Neuronal stem cell (in vitro differentiated cells): ENCODE measurements around the gene ZMYND10.

ENCODE experiments used
- DNase-seq: peaks from one replicate; pipeline ENCODE4 v3.0.0-alpha.2; 2013; ENCODE audit warnings: low spot score
- H2AFZ ChIP-seq: one replicate; pipeline ENCODE4 v1.6.1; 2013; ENCODE audit warnings: mild to moderate bottlenecking, low read length, inconsistent platforms
- H2AK5ac ChIP-seq: 2 replicates; pipeline ENCODE4 v1.6.1; 2013; ENCODE audit warnings: low read depth, mild to moderate bottlenecking, inconsistent platforms, low read length, moderate library complexity, mixed read lengths
- H2BK120ac ChIP-seq: 2 replicates; pipeline ENCODE4 v1.6.1; 2013; ENCODE audit warnings: low read depth, mild to moderate bottlenecking, inconsistent platforms, low read length, moderate library complexity, mixed read lengths
- H2BK12ac ChIP-seq: one replicate; pipeline ENCODE4 v1.6.1; 2013; ENCODE audit warnings: low read length, inconsistent platforms
- H2BK15ac ChIP-seq: 2 replicates; pipeline ENCODE4 v1.6.1; 2013; ENCODE audit warnings: mild to moderate bottlenecking, low read length, inconsistent platforms, mixed read lengths
- H2BK5ac ChIP-seq: one replicate; pipeline ENCODE4 v1.6.1; 2013; ENCODE audit warnings: inconsistent platforms, mild to moderate bottlenecking, low read length, moderate library complexity
- H3K14ac ChIP-seq: one replicate; pipeline ENCODE4 v1.6.1; 2013; ENCODE audit warnings: low read length, inconsistent platforms
- H3K18ac ChIP-seq: 2 replicates; pipeline ENCODE4 v1.6.1; 2013; ENCODE audit warnings: low read length, inconsistent platforms
- H3K23ac ChIP-seq: 2 replicates; pipeline ENCODE4 v1.6.1; 2013; ENCODE audit warnings: low read depth, mild to moderate bottlenecking, mixed read lengths, low read length, inconsistent platforms; ENCODE audit not compliant: poor library complexity
- H3K27ac ChIP-seq: replicated peaks from 3 replicates; pipeline ENCODE4 v1.5.1; 2013; ENCODE audit warnings: low read length, inconsistent platforms
- H3K27me3 ChIP-seq, 3 experiments: 2 replicates each; pipeline ENCODE4 v1.6.1; 2013; ENCODE audit warnings: low read length in 3 of 3, mild to moderate bottlenecking in 2 of 3, inconsistent platforms in 1 of 3, low read depth in 1 of 3, mixed read lengths in 1 of 3, moderate library complexity in 1 of 3; ENCODE audit not compliant: control insufficient read depth in 3 of 3, insufficient read depth in 3 of 3
- H3K36me3 ChIP-seq, 2 donors: replicated peaks in 1 of 2; 2 replicates each; pipeline ENCODE4 v1.6.1; 2013; ENCODE audit warnings: low read length in 2 of 2; ENCODE audit not compliant: control insufficient read depth in 2 of 2, insufficient read depth in 2 of 2
- H3K4ac ChIP-seq: 2 replicates; pipeline ENCODE4 v1.6.1; 2013; ENCODE audit warnings: inconsistent platforms, mild to moderate bottlenecking, low read length, moderate library complexity
- H3K4me1 ChIP-seq, 2 donors: 1 replicate in 1 of 2; 2 replicates in 1 of 2; pipeline ENCODE4 v1.6.1; 2013; ENCODE audit warnings: low read length in 2 of 2, low read depth in 1 of 2; ENCODE audit not compliant: control insufficient read depth in 2 of 2, insufficient read depth in 1 of 2
- H3K4me2 ChIP-seq: one replicate; pipeline ENCODE4 v1.6.1; 2013; ENCODE audit warnings: mild to moderate bottlenecking, low read length, inconsistent platforms; ENCODE audit not compliant: insufficient read depth, poor library complexity, severe bottlenecking
- H3K4me3 ChIP-seq, 2 donors: 2 replicates each; pipeline ENCODE4 v1.5.1; 2013; ENCODE audit warnings: low read length in 2 of 2, mild to moderate bottlenecking in 2 of 2, inconsistent platforms in 1 of 2, moderate library complexity in 1 of 2
- H3K79me1 ChIP-seq: one replicate; pipeline ENCODE4 v1.6.1; 2013; ENCODE audit warnings: low read depth, mild to moderate bottlenecking, inconsistent platforms, low read length, moderate library complexity
- H3K9ac ChIP-seq: one replicate; pipeline ENCODE4 v1.6.1; 2013; ENCODE audit warnings: mild to moderate bottlenecking, low read depth, low read length, inconsistent platforms; ENCODE audit not compliant: poor library complexity
- H3K9me3 ChIP-seq, 2 donors: replicated peaks in 1 of 2; 2 replicates each; pipeline versions ENCODE3 to v1.6.1; 2013; ENCODE audit warnings: low read length in 2 of 2, mild to moderate bottlenecking in 2 of 2, inconsistent platforms in 1 of 2, low read depth in 1 of 2, mixed read lengths in 1 of 2, moderate library complexity in 1 of 2; ENCODE audit not compliant: control insufficient read depth in 2 of 2, insufficient read depth in 1 of 2
- H4K8ac ChIP-seq: one replicate; pipeline ENCODE4 v1.6.1; 2013; ENCODE audit warnings: low read depth, mild to moderate bottlenecking, inconsistent platforms, low read length, moderate library complexity
- H4K91ac ChIP-seq: one replicate; pipeline ENCODE4 v1.6.1; 2013; ENCODE audit warnings: low read length, low read depth, mild to moderate bottlenecking, inconsistent platforms; ENCODE audit not compliant: poor library complexity
- WGBS, 2 donors: extraction: QIAGEN DNeasy Blood & Tissue Kit; methylation state at CpG; one replicate each; pipeline ENCODE4 v1.1.7; 2013; ENCODE audit warnings: missing lambda C conversion rate in 2 of 2, mixed read lengths in 1 of 2; ENCODE audit not compliant: insufficient read length in 2 of 2, insufficient replicate concordance in 1 of 2; ENCODE audit errors: extremely low coverage in 2 of 2; 5-methylcytosine and 5-hydroxymethylcytosine counted together

The ZMYND10 gene

DNA sequence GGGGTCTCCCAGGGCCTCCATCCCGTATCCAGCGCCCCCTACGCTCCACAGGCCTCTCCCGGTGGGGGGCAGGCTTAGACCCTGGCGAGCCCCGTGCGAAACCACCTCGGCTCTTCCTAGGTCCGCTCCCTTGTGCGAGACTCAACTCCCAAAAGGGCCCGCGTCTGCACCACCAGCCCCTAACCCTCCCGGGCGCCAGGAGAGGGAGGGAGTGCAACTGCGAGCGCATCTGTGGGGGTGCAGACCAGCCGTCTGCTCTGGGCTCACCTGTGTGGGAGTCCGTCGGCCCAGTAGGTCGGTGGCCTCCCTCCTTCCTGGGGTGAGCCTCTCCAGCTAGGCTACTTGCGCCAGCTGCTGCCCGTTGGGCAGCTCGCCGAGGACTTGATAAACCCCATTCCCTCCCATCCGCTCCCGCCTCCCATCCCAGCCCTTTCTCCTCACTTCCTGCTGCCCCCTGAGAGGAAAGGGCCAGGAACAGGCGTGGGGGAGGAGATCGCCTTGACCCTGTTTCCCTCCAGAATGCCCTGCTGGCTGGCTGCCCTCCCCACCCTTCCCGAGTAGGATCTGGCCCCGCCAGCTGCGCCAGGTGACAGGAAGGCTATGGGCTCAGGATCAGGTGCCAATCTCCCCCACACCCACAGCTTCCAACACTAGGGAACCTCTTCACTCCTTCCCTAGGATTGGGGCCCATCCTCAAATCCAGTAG lies 23.0 kb downstream of the ZMYND10 start, which contains the start of gene HYAL2:
TSS of gene HYAL2 (minus strand) at position 360 of the 706 bp plus-strand sequence. CDS start 2,256 bp downstream, outside the sequence.
- Histone ChIP-seq H3K9ac (peak within 1 kb of the TSS; percentile 67), H3K18ac (peak within 1 kb of the TSS; percentile 94), H3K27me3 (no peaks in the 10 kb centered on the region), H2AFZ (peak within 1 kb of the TSS; percentile 99), H4K8ac (no peak within 1 kb of the TSS), H3K23ac (peak within 1 kb of the TSS; percentile 97), H2BK5ac (peak within 1 kb of the TSS; percentile 98), H3K79me1 (peaks cover 25% of the 10 kb centered on the region), H2BK120ac (peak within 1 kb of the TSS; percentile 99), H3K4me1 (peaks cover 30 to 35% of the 10 kb centered on the region in 2 donors), H2AK5ac (peak within 1 kb of the TSS; percentile 90), H4K91ac (peak within 1 kb of the TSS; percentile 87), H3K4me2 (peak within 1 kb of the TSS; percentile 95), H3K14ac (peak within 1 kb of the TSS; percentile 39), H2BK15ac (peak within 1 kb of the TSS; percentile 99), H3K9me3 (no peaks in the 10 kb centered on the region), H3K4me3 (peak within 1 kb of the TSS; percentile 61 to 84), H3K4ac (peak within 1 kb of the TSS; percentile 66), H3K27ac (peak within 1 kb of the TSS; percentile 90), H2BK12ac (peak within 1 kb of the TSS; percentile 68), H3K36me3 (peaks cover 33 to 57% of the 10 kb centered on the region in 2 donors)
- DNase-seq, result no peak
- no CpG with 5 or more reads among the region's 31 CpGs for WGBS, 2 donors

DNA sequence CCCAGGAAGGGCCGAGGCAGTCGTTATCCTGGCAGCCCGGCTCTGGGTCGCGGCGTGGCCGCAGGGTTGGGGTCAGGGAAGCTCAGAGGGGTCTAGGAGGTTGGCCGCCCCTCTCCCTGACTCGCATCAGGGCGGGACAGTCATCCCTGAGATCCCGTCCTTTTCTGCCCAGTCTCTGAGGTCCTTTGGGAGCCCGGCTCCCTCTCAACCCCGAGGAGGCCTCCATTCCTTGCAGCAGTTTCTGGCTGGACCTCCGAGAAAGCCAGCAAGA lies 23.5 kb downstream of the ZMYND10 start:
- peak overlapping the region; percentile 54 for H3K4me2 ChIP-seq
- H3K4ac ChIP-seq, result peak overlapping the region; percentile 66
- H3K4me3 ChIP-seq, result peak overlapping the region; percentile 61 to 67
- peaks cover 29 to 36% of the 10 kb centered on the region in 2 donors for H3K4me1 ChIP-seq
- peak overlapping the region; percentile 99 for H2AFZ ChIP-seq
- peak overlapping the region; percentile 90 for H2AK5ac ChIP-seq
- peak overlapping the region; percentile 99 for H2BK15ac ChIP-seq
- no peak overlapping the region for H4K8ac ChIP-seq
- no peak overlapping the region for H4K91ac ChIP-seq
- no peak overlapping the region for H3K9ac ChIP-seq
- DNase-seq, result no peak
- H3K79me1 ChIP-seq, result peaks cover 25% of the 10 kb centered on the region
- H3K36me3 ChIP-seq, result peaks cover 37 to 62% of the 10 kb centered on the region in 2 donors
- H3K14ac ChIP-seq, result peak overlapping the region; percentile 39
- H3K27ac ChIP-seq, result peak overlapping the region; percentile 90
- no peaks in the 10 kb centered on the region for H3K27me3 ChIP-seq
- peak overlapping the region; percentile 94 for H2BK120ac ChIP-seq
- H2BK5ac ChIP-seq, result peak overlapping the region; percentile 15
- peak overlapping the region; percentile 46 for H2BK12ac ChIP-seq
- H3K9me3 ChIP-seq, result peaks cover 0 to 2% of the 10 kb centered on the region in 2 donors
- H3K23ac ChIP-seq, result peak overlapping the region; percentile 48
- no CpG with 5 or more reads among the region's 14 CpGs for WGBS, 2 donors
- H3K18ac ChIP-seq, result peak overlapping the region; percentile 94

- H3K4me2 ChIP-seq, result peak overlapping the region; percentile 95
- peak overlapping the region; percentile 61 to 84 for H3K4me3 ChIP-seq
- peak overlapping the region; percentile 90 for H3K27ac ChIP-seq
- peak overlapping the region; percentile 66 for H3K4ac ChIP-seq
- H3K79me1 ChIP-seq, result peaks cover 29% of the 10 kb centered on the region
- H2BK12ac ChIP-seq, result no peak overlapping the region
- H3K9me3 ChIP-seq, result peaks cover 0 to 2% of the 10 kb centered on the region in 2 donors
- peak overlapping the region; percentile 99 for H2AFZ ChIP-seq
- peak overlapping the region; percentile 90 for H2AK5ac ChIP-seq
- H2BK120ac ChIP-seq, result peak overlapping the region; percentile 99
- peak overlapping the region; percentile 99 for H2BK15ac ChIP-seq
- peaks cover 43 to 64% of the 10 kb centered on the region in 2 donors for H3K36me3 ChIP-seq
- peak overlapping the region; percentile 39 for H3K14ac ChIP-seq
- peak overlapping the region; percentile 90 for H4K91ac ChIP-seq
- H4K8ac ChIP-seq, result no peak overlapping the region
- H3K18ac ChIP-seq, result peak overlapping the region; percentile 99
- H3K9ac ChIP-seq, result peak overlapping the region; percentile 82
- H3K4me1 ChIP-seq, result peaks cover 27 to 39% of the 10 kb centered on the region in 2 donors
- no peaks in the 10 kb centered on the region for H3K27me3 ChIP-seq
- H2BK5ac ChIP-seq, result peak overlapping the region; percentile 98
- WGBS, 2 donors, result no CpG with 5 or more reads among the region's 59 CpGs
- peak; percentile 94 for DNase-seq
- peak overlapping the region; percentile 97 for H3K23ac ChIP-seq
These were observed 24.0 kb downstream of the ZMYND10 start for GRCh38 chr3:50321336-50322114.
